Esophagus muscularis mucosa (tissue), 4 donors: ENCODE results near the gene PIP5K1B. TPM values are rescaled to one million over a fixed set of nuclear protein-coding genes. Genes with fewer than 3 reads are reported as not detected.

Experiments
- DNase-seq: peaks from one replicate; pipeline ENCODE4 v3.0.0-alpha.2; 2017; ENCODE audit errors: extremely low spot score
- H3K27ac ChIP-seq, 4 donors: fragments of 200-600 bp; sonication (generic); replicated peaks in 1 of 4; 1 replicate in 3 of 4; 2 replicates in 1 of 4; pipeline ENCODE4 v1.5.1; 2016 to 2019; ENCODE audit warnings: mild to moderate bottlenecking in 1 of 4
- H3K27me3 ChIP-seq, 4 donors: fragments of 200-600 bp; sonication (generic); one replicate each; pipeline versions ENCODE4 v1.5.1 to v1.6.0; 2016 to 2019
- H3K36me3 ChIP-seq, 4 donors: fragments of 200-600 bp; sonication (generic); one replicate each; pipeline ENCODE4 v1.5.1; 2016 to 2019
- H3K4me1 ChIP-seq, 4 donors: fragments of 200-600 bp; sonication (generic); one replicate each; pipeline ENCODE4 v1.5.1; 2016 to 2019
- H3K4me3 ChIP-seq, 4 donors: fragments of 200-600 bp; sonication (generic); 1 replicate in 2 of 4; 2 replicates in 2 of 4; pipeline ENCODE4 v1.5.1; 2016 to 2019; ENCODE audit warnings: mild to moderate bottlenecking in 4 of 4, moderate library complexity in 1 of 4
- H3K9me3 ChIP-seq, 4 donors: fragments of 200-600 bp; sonication (generic); 1 replicate in 3 of 4; 2 replicates in 1 of 4; pipeline ENCODE4 v1.5.1; 2016 to 2019
- EP300 ChIP-seq: sonication (generic); formaldehyde crosslinking; IDR thresholded peaks from one replicate; pipeline ENCODE4 v1.6.1; 2017; ENCODE audit warnings: antibody characterized with exemption
- POLR2A ChIP-seq: fragments of 450-650 bp; IDR thresholded peaks from one replicate; pipeline ENCODE4 v1.6.1; 2017; ENCODE audit warnings: antibody characterized with exemption, moderate library complexity, mild to moderate bottlenecking, low read depth
- POLR2AphosphoS5 ChIP-seq, 2 donors: sonication (generic); formaldehyde crosslinking; IDR thresholded peaks; one replicate each; pipeline ENCODE4 v1.6.1; 2017; ENCODE audit warnings: antibody characterized with exemption in 2 of 2
- WGBS: methylation state at CpG from one replicate; pipeline ENCODE4 v1.1.5; 2018; 5-methylcytosine and 5-hydroxymethylcytosine counted together
- intact Hi-C: fragments of 100-400 bp; cut with DNase I; formaldehyde crosslinking; loops from one replicate; pipeline ENCODE4 v1.15.1; 2023
- total RNA-seq, 4 donors: library from RNA; depleted of rRNA; stranded (reverse); fragments of >200 nt; gene quantifications; one replicate each; pipeline versions ENCODE4 v1.1.0 to v1.2.1, GENCODE V29; 2016
- TF ChIP-seq, protein P1 (sequence below), 3 experiments: fragments of 200-600 bp in 2 of 3; fragments of 450-650 bp in 1 of 3; sonication (generic) in 2 of 3; IDR thresholded peaks; one replicate each; pipeline ENCODE4 v1.5.1; 2017 to 2019; ENCODE audit warnings: antibody characterized with exemption in 3 of 3, mild to moderate bottlenecking in 2 of 3, moderate library complexity in 1 of 3

Gene PIP5K1B
- total RNA-seq, 4 donors from 2014 or later = 0.42 to 1.7 (median 1.2) TPM

DNA sequence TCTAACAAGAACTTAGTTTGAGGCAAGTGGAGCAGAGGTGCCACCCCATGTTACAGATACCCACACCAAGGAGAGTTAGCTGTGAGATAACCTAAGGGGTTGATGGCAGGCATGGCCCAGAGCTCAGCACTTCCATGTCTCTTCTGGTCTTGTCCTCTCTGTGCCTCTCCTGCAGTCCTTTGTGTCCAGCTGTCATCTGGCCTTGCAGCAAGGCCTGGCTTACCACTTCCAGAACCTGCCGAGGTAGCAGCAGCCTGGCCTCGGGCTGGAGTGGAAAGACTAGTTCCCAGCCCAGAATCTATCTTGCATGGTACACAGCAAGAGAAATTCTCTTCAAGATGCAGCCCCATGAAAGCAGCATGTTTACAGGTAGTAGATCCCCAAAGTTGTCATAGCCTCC lies 41.5 kb downstream of the PIP5K1B start:
- no peak for DNase-seq
- Histone ChIP-seq H3K27ac (no peak overlapping the region), H3K9me3 (no peaks in the 10 kb centered on the region), H3K27me3 (no peaks in the 10 kb centered on the region), H3K4me3 (no peak overlapping the region), H3K4me1 (no peaks in the 10 kb centered on the region), H3K36me3 (no peaks in the 10 kb centered on the region)
- intact Hi-C loops = no loop called here
- WGBS = 90% methylated on average over 2 of the region's 2 CpGs
- TF ChIP-seq, protein P1, sequence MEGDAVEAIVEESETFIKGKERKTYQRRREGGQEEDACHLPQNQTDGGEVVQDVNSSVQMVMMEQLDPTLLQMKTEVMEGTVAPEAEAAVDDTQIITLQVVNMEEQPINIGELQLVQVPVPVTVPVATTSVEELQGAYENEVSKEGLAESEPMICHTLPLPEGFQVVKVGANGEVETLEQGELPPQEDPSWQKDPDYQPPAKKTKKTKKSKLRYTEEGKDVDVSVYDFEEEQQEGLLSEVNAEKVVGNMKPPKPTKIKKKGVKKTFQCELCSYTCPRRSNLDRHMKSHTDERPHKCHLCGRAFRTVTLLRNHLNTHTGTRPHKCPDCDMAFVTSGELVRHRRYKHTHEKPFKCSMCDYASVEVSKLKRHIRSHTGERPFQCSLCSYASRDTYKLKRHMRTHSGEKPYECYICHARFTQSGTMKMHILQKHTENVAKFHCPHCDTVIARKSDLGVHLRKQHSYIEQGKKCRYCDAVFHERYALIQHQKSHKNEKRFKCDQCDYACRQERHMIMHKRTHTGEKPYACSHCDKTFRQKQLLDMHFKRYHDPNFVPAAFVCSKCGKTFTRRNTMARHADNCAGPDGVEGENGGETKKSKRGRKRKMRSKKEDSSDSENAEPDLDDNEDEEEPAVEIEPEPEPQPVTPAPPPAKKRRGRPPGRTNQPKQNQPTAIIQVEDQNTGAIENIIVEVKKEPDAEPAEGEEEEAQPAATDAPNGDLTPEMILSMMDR (IDR thresholded peaks at IDR 0.05) = no peak
- no peak for TF ChIP-seq POLR2A
- TF ChIP-seq EP300 = no peak
- no peak for TF ChIP-seq POLR2AphosphoS5 (IDR thresholded peaks at IDR 0.05)

- H3K36me3 ChIP-seq = no peaks in the 10 kb centered on the region
- H3K9me3 ChIP-seq = no peaks in the 10 kb centered on the region
- no peak for DNase-seq
- TF ChIP-seq, protein P1 (IDR thresholded peaks at IDR 0.05) = no peak
- TF ChIP-seq POLR2A = no peak
- no peak for TF ChIP-seq EP300
- no peak for TF ChIP-seq POLR2AphosphoS5 (IDR thresholded peaks at IDR 0.05)
- H3K27me3 ChIP-seq = no peaks in the 10 kb centered on the region
- no peaks in the 10 kb centered on the region for H3K4me1 ChIP-seq
- 72% methylated on average over 9 of the region's 9 CpGs for WGBS
- H3K27ac ChIP-seq = no peak overlapping the region
- H3K4me3 ChIP-seq = no peak overlapping the region
- intact Hi-C loops = no loop called here
These were observed 42.0 kb downstream of the PIP5K1B start for GRCh38 chr9:68747043-68747533.

- Histone ChIP-seq H3K36me3 (no peaks in the 10 kb centered on the region), H3K27ac (no peak overlapping the region), H3K4me1 (no peaks in the 10 kb centered on the region), H3K27me3 (no peaks in the 10 kb centered on the region), H3K4me3 (no peak overlapping the region), H3K9me3 (no peaks in the 10 kb centered on the region)
- intact Hi-C loops = no loop called here
- no peak for DNase-seq
- 87% methylated on average over 3 of the region's 3 CpGs for WGBS
- TF ChIP-seq EP300 (no peak), POLR2A (no peak), POLR2AphosphoS5 (IDR thresholded peaks at IDR 0.05) (no peak)
- TF ChIP-seq, protein P1 (IDR thresholded peaks at IDR 0.05) = no peak
These were observed 44.1 kb downstream of the PIP5K1B start for GRCh38 chr9:68749135-68749534.

DNA sequence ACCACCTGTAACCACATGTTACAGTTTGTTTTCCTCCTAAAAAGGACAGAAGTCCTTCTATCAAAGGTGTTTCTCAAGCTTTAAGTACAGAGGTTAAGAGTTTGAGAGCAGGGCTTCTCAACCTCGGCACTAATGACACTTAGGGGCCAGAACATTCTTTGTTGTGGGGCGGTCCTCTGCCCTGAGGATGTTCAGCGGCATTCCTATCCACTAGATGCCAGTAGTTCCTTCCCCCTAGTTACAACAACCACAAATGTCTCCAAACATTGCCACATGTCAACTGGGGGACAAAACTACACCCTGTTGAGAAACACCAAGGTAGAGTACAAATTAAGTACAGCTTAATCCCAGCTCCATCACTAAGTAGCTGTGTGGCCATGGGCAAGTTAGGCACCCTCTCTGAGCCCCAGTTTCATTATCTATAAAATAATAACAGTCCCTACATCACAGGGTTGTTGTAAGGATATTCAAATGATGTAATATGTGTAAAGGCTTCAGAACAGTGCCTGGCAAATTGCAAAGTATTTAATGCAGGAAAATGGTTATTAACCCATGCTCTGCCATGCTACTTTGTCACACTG lies 44.6 kb downstream of the PIP5K1B start:
- H3K27ac ChIP-seq = no peak overlapping the region
- TF ChIP-seq POLR2A = no peak
- TF ChIP-seq, protein P1 (IDR thresholded peaks at IDR 0.05) = no peak
- TF ChIP-seq POLR2AphosphoS5 (IDR thresholded peaks at IDR 0.05) = no peak
- no peak for TF ChIP-seq EP300
- DNase-seq = no peak

GRCh38 chr9:68750255-68750654 lies 45.2 kb downstream of the PIP5K1B start:
- Histone ChIP-seq H3K4me1 (no peaks in the 10 kb centered on the region), H3K36me3 (no peaks in the 10 kb centered on the region), H3K27me3 (no peaks in the 10 kb centered on the region), H3K4me3 (no peak overlapping the region), H3K27ac (no peak overlapping the region), H3K9me3 (no peaks in the 10 kb centered on the region)
- DNase-seq = no peak
- intact Hi-C loops = no loop called here
- WGBS = 37% methylated on average over 6 of the region's 6 CpGs
- TF ChIP-seq POLR2A (no peak), EP300 (no peak), POLR2AphosphoS5 (IDR thresholded peaks at IDR 0.05) (no peak)
- TF ChIP-seq, protein P1 (IDR thresholded peaks at IDR 0.05) = no peak

More for the DNA sequence above, 44.6 kb downstream of the PIP5K1B start:
- no peaks in the 10 kb centered on the region for H3K4me1 ChIP-seq
- no peaks in the 10 kb centered on the region for H3K9me3 ChIP-seq
- intact Hi-C loops = no loop called here
- H3K36me3 ChIP-seq = no peaks in the 10 kb centered on the region
- H3K27me3 ChIP-seq = no peaks in the 10 kb centered on the region
- WGBS = 57% methylated on average over 3 of the region's 3 CpGs
- H3K4me3 ChIP-seq = no peak overlapping the region
